Measurements from ENCODE around the gene NCAPG2.

The NCAPG2 gene

DNA sequence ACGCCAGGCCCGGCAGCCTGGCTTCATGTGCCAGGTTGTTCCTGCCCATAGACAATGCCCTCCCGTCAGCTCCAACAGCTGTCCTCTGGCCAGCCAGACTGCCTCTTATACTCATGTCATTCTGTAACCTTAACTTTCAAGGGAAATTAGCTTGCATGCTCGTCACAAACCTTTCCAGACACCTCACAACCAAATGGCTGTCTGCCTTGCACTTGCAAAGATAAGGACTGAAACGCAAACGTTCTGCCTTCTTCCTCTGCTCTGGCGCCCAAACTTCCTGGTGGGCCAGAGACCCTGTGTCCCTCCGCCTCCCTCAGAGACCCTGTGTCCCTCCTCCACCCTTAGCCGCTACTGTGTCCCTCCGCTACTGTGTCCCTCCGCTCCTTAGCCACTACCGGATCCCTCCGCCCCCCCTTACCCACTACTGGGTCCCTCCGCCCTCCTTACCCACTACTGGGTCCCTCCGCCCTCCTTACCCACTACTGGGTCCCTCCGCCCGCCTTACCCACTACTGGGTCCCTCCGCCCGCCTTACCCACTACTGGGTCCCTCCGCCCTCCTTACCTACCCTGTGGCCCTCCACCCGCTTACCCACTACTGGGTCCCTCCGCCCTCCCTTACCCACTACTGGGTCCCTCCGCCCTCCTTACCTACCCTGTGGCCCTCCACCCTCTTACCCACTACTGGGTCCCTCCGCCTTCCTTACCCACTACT lies 37.5 kb downstream of the NCAPG2 start:
- peak; percentile 4 for DNase-seq (ENCODE audit: low read depth)

DNA sequence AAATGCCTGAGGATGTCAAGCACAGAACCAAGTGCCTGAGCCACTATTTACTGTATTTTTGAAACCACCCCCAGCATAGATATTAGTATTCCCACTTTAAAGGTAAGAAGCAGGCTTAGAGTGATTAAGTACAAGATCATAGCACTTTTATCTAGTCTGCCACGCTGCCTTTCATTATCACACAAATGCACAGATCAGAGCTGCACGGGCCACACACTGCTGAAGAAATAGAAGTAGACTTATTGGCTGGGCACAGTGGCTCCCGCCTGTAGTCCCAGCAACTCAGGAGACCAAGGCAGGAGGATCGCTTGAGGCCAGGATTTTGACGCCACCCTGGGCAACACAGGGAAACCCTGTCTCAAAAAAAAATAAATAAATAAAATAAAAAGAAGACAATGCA lies 38.2 kb downstream of the NCAPG2 start:
- DNase-seq (ENCODE audit: low read depth) = no peak

DNA sequence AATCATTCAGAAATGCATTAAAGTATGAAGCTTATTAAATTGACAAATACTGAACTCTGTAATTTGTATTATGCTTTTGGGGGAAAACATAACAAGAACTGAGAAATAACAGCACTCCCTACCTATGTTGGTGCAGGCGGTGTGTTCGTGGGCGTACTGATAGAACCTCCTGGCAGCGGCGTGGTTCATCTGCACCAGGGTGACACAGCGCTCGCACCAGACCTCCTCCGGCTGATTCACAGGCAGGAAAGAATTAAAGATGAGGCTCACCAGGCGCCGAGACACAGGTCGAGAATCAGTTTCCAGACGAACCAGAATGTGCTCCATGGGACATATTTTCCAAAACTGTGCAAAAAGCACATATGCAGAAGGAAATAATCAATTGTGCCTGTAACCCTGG lies 40.2 kb downstream of the NCAPG2 start:
- DNase-seq (ENCODE audit: low read depth) = peak; percentile 3

DNA sequence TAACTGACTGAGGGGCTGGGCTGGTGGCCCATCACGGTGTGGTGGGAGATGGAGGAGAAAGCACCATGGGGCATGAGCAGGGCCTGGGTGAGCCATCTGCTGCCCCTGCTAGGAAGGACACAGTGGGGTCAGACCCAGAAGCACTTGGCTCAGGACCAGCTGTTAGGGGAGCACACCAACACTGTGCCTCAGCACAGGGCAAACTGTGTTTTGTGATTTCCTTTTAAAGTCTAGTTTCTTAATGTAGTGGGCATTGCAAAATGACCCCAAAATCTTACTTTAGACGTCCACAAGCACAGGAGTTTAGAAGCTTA lies 41.2 kb downstream of the NCAPG2 start:
- no peak for DNase-seq (ENCODE audit: low read depth)

DNA sequence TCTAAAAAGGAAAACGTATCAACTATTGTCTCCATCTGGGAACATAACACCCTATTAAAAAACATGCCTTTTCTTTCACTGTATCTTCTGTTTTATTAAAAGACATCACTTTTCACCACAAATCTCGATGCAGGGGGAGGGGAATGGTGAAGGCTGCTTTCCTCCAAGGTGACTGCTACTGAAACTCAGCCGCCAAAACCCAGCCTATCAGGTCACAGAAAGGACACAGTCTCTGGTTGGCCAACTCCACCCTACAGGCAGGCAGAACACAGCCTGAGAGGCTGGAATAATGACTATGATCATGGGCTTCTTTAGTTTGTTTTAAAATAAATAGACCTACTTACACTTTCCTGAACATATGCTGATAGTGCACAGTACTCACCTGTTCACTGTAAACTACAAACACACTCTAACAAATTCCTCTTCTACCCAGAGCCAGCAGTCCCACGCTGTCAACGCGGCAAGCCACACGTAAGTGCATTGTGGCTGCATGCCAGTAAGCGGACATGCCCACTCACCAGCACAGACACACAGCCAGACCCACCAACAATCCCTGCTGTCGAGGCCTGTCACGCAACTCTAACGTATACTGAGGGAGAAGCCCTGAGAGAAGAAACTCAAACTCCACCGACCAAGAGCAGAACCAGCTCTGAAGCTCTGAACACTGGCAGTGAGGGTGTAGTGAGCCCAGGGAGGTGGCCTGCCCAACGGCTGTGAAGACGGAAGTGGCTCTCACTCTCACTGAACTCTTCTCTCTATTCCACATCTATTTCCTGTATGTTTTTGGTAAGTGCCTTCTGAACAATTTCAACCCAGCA lies 41.8 kb downstream of the NCAPG2 start:
- DNase-seq (ENCODE audit: low read depth) = no peak

DNA sequence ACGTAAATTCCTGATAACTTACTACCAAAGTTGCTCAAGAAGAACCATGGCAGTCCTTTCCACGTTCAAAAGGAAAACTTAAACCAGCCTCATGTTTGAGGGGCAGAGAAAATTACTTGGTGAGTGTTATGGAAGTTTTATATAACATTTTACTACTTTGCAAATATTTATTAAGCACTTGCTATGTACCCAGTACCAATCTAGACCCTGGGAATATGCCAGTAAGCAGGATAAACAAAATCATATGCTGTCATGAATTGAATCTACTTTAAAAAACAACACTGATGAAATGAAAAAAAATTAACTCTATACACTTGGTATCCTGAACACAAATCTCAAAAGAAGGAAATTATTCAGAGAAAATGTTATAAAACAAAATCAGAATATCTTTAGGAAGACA lies 46.1 kb downstream of the NCAPG2 start:
- DNase-seq (ENCODE audit: low read depth) = no peak

DNA sequence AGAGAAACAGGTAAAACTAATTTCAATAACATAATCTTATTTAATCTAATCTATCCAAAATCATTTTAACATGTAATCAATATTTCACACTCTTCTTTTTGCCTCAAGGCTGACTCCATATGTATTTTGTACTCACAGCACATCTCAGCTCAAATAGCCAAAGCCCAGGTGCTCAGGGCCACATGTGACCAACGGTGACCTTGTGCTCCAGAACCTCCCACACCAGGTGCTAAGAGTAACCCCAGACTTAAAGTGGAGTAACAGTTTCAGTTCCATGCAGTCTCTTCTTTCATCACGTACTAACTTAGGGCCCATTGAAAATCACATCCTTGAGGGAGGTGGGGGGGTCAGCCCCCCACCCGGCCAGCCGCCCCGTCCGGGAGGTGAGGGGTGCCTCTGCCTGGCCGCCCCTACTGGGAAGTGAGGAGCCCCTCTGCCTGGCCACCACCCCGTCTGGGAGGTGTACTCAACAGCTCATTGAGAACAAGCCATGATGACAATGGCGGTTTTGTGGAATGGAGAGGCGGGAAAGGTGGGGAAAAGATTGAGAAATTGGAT lies 47.3 kb downstream of the NCAPG2 start:
- DNase-seq (ENCODE audit: low read depth) = no peak

DNA sequence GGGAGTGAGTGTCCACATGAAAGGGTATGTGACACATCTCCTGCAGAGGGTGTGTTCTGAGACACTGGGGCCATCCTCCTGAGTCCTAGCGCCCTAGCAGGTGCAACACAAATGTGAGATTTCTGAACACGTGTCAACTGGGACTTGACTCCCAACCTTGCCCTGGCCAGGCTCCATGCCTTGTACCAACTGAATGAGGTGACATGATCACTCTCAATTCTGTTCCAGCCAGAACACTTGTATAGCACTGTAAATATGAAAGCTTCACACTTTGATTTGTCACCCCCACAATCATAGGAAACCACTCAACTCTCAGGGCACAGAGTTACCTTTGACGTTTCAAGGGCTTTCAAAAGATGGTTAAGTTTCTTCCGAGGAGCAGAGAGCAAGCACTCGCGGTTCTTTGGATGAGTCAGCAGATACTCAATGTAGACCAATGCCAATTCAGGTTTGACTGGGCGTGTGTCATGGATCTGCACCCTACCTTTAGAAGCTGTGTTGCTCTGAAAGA lies 48.6 kb downstream of the NCAPG2 start:
- peak; percentile 26 for DNase-seq (ENCODE audit: low read depth)

DNA sequence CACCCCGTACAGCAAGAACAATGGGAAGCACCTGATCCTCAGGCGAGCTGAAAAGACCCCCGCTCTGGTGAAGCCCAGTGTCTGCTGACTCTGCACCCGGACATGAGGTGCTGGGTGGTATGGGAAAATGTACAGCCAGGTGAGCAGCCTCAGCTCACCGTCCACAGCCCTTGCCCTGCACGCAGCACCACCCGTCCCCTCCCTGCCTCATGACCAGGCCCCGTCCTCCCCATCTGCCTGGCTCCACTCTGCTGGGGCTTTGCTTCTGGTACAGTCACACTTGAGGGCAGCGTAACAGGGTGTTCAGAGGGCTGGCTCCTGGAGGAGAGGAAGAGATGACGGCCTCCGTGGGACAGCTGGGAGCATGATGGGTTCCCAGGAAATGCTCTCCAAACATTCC lies 49.1 kb downstream of the NCAPG2 start:
- DNase-seq (ENCODE audit: low read depth) = no peak

DNA sequence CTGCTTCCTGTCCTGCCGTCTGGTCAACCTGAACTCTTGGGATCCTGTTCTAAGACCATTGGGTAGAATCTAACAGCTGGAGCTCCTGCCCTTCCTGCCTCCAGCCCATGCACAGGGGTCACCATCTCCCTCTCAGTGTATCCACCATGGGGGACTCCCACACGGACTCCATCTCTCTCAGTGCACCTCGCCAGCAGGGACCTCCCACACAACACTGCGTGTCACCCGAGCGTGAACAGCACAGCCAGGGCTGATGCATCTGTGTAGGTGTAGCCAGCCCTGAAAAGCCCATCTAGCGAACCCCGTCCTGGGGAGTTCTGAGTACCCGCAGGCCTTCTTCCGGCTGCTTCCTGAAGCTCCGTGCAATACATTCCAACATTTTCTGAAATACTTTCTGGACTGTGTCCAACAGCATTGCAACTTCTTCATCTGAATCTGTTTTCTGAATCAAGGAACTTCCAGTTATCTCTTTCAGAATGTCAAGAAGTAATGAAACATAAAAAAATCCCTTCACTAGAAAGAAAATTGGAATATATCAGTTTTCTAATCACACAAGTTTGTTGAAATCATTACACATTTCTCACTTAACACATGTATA lies 52.5 kb downstream of the NCAPG2 start:
- no peak for DNase-seq (ENCODE audit: low read depth)

DNA sequence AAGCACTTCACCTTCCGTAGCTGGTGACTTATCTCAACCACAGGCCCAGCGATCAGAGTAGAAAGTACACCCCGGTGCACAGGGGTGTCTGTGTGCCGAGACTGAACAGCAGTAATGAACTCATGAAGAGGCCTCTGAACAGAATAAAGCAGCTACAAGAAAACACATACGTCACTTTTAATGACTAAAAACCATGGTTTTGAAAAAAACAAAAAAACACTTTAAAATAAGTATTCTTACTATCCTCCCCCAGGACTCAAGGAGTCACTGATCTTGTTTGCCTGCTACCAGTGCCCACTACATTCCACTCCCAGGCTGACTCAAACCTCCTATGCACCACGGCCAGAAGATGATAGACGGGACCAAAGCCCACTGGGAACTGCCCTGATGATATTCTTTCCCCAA lies 53.8 kb downstream of the NCAPG2 start:
- no peak for DNase-seq (ENCODE audit: low read depth)

DNA sequence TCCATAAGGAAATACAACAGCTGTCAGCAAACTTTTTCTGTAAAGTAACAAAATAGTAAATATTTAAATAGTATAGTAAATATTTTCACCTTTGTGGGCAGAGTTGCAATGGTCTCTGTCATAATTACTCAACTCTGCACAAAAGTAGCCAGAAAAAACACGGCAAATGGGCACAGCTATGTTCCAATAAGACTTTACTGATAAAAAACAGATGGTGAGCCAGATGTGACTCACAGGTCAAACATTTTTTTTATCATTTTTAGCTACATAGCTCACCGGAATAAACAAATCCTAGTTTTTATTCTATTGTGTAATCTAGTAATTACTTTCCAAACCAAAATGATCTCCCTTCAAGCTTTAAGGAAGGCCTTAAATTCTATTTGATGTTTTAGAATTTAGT lies 55.3 kb downstream of the NCAPG2 start:
- no peak for DNase-seq (ENCODE audit: low read depth)

DNA sequence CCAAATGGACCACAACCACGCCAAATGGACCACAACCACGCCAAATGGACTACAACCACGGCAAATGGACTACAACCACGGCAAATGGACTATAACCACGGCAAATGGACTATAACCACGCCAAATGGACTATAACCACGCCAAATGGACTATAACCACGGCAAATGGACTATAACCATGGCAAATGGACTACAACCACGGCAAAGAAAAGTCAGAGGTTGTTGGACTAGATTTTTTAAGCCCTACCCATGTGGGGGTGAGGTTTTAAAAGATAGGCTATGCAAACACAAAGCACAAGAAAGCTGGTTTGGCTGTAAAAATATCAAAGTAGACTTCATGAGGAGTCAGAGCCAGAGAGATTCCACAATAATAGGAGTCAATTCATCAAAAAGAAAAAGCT lies 55.8 kb downstream of the NCAPG2 start:
- no peak for DNase-seq (ENCODE audit: low read depth)

DNA sequence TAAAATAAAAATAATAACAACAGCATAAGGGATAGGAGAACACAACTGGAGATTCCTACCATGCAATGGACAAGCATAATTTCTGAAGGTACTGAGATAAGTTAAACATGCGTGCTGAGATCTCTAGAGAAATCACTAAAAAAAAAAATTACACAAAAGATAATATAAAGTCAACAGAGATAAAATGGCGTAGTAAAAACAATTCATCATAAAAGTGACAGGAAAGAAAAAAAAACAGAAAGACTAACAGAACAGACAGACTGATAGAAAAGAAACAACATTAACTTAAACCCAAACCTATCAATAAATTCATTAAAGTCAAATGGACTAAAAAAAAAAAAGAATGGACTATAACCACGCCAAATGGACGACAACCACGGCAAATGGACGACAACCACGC lies 56.4 kb downstream of the NCAPG2 start:
- no peak for DNase-seq (ENCODE audit: low read depth)

DNA sequence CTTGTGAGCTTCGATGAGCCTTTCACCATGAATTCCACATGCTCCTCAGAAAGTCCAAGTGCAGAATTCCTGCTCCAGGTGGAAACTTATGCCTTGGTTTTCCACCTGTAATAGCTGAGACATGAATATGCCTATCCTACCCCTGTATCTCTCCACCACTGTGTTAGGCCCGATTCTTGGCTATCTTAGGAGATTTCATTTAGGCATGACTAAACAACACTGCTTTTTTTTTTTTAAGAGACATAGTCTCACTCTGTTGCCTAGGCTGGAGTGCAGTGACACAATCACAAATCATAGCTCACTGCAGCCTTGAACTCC lies 57.2 kb downstream of the NCAPG2 start:
- DNase-seq (ENCODE audit: low read depth) = no peak

DNA sequence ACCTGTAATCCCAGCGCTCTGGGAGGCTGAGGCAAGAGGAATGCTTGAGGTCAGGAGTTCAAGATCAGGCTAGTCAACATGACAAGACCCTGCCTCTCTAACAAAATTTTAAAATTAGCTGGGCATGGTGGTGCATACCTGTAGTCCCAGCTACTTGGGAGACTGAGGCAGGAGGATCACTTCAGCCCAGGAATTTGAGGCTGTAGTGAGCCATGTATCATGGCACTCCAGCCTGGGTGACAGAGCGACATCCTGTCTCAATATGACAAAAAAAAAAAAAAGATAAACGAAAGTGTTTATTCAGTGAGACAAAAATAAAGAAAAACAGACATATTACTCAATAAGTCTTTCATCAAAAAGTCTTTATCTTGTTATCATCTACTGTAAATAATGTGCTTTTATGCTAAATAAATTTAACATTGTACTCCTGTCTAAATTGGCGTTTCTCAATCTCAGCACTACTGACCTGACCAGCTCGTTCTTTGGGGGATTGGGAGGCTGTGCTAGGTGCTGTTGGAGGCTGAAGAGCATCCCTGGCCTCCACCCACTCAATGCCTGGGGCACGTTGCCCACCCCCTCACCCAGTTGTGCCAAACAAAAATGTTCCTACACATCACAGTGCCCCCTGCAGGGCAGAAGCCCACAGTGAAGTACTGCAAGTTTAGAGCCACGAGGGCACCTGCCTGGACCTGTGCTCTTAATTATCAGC lies 57.7 kb downstream of the NCAPG2 start:
- DNase-seq (ENCODE audit: low read depth) = no peak

DNA sequence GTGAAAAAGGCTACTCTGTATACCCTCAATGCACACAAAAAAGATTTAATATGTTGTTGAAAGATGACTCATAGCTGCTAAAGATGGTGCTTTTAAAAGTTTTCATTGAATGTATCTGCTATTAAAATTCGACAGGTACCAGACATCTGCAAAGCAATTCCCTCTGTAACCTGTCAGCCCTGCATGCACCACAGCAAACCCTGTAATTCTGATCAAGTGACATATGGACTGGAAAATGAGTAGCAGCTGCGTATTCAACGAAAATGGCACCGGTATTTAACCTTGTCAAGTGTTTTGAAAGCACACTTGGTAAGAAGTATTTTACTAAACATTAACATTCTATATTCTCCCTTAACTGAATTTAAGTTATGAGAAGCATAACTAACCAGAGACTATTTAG lies 58.8 kb downstream of the NCAPG2 start:
- DNase-seq (ENCODE audit: low read depth) = no peak

DNA sequence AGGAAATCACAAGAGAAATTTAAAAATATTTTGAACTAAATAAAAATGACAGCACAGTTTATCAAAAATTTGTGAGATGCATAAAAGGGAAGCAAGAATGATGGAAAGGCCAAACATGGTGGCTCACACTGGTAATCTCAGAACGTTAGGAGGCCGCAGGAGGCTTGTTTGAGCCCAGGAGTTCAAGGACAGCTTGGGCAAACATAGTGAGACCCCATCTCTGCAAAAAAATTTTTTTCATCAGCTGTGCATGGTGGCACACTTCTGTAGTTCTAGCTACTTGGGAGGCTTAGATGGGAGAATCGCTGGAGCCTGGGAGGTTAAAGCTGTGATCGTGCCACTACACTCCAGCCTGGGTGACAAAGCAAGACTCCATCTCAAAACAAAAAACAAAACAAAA lies 62.5 kb downstream of the NCAPG2 start:
- DNase-seq (ENCODE audit: low read depth) = no peak

DNA sequence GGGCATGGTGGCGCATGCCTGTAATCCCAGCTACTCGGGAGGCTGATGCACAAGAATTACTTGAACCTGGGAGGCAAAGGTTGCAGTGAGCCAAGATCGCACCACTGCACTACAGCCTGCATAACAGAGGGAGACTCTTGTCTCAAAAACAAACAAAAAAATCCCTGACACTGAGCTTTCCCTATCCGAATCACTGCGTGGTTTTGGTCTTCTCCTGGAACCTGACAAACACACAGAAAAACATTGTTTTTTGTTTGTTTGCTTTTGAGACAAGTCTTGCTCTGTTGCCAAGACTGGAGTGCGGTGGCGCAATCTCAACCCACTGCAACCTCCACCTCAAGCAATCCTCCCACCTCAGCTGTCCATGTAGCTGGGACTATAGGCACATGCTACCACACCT lies 66.6 kb downstream of the NCAPG2 start:
- no peak for DNase-seq (ENCODE audit: low read depth)

DNA sequence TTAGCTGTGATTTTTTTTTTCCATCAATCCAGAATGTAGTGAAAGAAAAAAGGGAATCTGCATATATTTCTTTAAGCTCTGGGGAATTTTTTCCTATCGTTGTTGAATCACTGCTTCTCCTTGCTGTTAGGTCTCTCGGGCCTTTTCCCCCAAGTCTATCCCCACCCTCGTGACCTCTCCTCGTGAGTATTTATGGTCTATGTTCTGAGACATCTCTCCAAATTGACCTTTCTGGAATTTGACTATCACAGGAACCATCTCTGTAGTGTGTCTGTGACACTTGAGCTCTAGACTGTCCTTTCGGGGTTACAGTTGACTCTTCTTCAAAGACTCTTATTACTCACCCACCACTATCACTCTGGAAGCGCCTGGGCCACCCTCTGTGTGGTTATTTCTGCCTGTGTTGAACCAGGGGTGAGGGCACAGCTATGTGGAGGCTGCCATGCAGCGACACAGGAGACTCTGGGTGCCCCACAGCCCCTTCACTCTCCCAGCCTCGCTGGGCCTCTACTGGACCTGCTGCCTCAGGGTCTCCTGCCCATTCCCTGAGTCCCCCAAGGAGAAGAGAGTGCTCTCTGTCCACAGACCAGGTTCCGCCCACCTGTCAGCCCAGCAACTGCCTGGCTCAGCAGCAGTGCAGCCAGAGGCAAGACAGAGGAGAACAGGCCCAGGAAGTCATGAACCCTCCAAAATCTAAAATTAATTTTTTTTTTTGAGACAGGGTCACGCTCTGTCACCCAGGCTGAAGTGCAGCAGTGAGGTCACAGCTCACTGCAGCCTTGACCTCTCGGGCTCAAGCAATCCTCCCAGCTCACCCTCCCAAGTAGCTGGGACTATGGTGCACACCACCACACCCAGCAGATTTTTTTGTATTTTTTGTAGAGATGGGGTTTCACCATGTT lies 71.3 kb downstream of the NCAPG2 start:
- no peak for DNase-seq (ENCODE audit: low read depth)

DNA sequence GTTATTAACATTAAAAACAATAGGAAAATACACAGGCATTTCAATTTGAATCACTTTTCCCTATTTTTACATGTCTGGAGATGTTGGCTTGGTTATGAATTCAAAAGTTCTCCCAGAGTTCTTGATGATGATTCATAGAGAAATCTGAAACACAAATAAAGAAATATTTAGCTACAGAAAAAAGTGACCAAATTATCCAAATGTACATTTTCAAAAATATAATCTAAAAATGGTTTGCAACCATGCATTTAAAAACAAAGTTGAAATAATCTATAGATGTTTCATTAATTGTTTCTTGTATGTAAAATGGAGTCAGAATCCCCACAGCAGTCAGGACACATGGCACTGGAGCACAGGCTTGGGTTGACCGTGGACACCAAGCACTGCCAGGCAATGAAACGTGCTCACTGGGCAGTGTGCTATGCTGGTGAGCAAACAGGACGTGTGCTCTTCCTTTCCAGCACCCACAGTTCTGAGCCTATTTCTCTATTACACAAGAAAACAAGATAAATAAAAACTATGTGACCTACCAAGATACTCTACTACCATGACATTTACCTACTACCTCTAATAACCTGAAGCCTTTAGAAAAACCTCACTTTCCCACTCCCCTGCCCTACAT lies 72.9 kb downstream of the NCAPG2 start:
- no peak for DNase-seq (ENCODE audit: low read depth)

Measured in activated T-helper 9 cell treated with anti-CD3 and anti-CD28 coated beads, Interleukin-2, amount 50 U/mL, for 16 hours (primary cell).